ENCODE results near the gene PIBF1.
"Not testable (repeated sequence)": the region's sequence is repeated elsewhere in the genome, so short reads cannot be mapped to it uniquely, and the experiment has no call there.

PIBF1 gene

DNA sequence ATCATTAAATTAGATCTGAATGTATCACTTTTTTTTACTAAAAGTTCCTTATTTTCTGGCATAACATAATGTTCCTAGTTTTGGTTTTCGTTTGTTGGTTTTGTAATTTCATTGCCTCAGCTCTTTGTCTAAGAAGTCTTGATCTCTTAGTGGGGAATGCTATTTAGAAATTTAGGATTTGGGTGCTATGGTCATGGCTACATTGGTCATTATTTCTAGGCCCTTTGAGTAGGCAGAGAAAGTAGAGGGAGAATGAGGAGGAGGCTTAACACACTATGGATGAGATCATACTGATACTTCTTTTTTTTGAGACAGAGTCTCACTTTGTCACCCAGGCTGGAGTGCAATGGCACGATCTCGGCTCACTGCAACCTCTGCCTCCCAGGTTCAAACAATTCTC is 41.8 kb downstream of the PIBF1 start:
- no peak for DNase-seq

GRCh38 chr13:72834601-72835000 is 52.7 kb downstream of the PIBF1 start:
- no peak for DNase-seq

- peak; percentile 31 for DNase-seq
These were observed 58.0 kb downstream of the PIBF1 start for GRCh38 chr13:72839831-72840426.

GRCh38 chr13:72842991-72843390 is 61.1 kb downstream of the PIBF1 start:
- DNase-seq: no peak

DNA sequence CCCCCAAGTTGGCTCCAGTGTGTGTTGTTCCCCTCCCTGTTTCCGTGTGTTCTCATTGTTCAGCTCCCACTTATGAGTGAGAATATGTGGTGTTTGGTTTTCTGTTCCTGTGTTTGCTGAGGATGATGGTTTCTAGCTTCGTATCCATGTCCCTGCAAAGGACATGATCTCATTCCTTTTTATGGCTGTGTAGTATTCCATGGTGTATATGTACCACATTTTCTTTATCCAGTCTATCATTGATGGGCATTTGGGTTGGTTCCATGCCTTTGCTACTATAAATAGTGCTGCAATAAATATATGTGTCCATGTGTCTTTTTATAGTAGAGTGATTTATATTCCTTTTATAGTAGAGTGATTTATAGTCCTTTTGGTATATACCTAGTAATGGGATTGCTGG is 63.2 kb downstream of the PIBF1 start:
- not testable (repeated sequence) for DNase-seq

GRCh38 chr13:72849571-72849970 is 67.6 kb downstream of the PIBF1 start:
- DNase-seq: no peak

GRCh38 chr13:72850959-72851677 is 69.2 kb downstream of the PIBF1 start:
- DNase-seq: no peak

GRCh38 chr13:72851678-72852014 is 69.7 kb downstream of the PIBF1 start:
- no peak for DNase-seq

GRCh38 chr13:72852207-72852606 is 70.3 kb downstream of the PIBF1 start:
- DNase-seq: no peak

- no peak for DNase-seq
These were observed 71.1 kb downstream of the PIBF1 start for GRCh38 chr13:72853000-72853399.

GRCh38 chr13:72864142-72865011 is 82.4 kb downstream of the PIBF1 start:
- DNase-seq: no peak

- DNase-seq: no peak
These were observed 86.3 kb downstream of the PIBF1 start for GRCh38 chr13:72868229-72868628.

DNA sequence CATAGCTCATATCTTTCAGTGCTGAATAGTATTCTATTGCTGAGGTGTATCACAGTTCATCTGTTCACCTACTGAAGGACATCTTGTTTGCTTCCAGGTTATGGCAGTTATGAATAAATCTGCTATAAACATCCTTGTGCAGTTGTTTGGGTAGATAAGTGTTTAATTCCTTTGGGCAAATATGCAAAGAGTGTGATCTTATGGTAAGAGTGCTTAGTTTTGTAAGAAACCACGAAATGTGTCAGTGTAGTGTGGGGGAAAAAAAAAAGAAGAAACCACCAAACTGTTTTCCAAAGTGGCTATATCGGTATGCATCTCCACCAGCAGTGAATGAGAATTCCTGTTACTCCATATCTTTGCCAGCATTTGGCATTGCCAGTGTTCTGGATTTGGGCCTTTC is 93.3 kb downstream of the PIBF1 start:
- no peak for DNase-seq

DNA sequence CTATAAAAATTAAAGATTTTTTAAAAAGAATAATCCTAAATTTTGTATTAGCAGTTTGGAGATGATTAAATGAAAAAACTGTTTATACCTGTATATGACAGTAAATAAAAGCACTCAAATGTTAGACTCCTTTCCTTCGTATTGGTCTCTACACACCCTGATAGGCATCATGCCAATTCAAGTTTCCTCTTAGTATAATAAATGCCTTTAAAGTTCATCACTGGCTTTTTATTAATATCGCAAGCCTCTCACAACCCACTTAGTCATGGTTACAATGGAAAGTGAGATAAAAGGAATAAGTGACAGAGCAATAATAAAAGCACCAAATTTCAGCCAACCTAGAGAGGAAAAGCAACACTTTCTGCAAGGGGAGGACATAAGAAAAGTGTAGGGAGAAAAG is 102.2 kb downstream of the PIBF1 start:
- DNase-seq: no peak

GRCh38 chr13:72886272-72887067 is 104.5 kb downstream of the PIBF1 start:
- DNase-seq: no peak

- DNase-seq: no peak
These were observed 107.6 kb downstream of the PIBF1 start for GRCh38 chr13:72889495-72889894.

DNA sequence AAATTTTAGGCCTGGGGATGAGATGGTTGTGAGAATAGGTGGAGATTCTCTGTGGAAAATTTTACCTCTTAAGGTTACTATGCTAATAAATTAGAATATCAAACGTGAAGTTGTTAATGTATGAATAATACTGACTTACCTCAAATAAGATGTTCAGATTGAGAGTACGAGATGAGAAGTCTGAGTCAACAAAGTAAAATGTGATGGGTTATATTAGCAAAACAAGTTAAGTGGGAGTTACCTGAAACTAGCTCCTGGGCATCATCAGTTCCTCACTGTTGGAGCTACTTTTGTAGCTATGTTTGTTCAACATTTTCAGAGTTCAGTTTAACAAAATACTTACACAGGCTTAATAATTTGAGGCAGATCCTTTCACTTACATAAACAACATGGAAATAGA is 108.6 kb downstream of the PIBF1 start:
- no peak for DNase-seq

GRCh38 chr13:72891423-72891822 is 109.5 kb downstream of the PIBF1 start:
- DNase-seq: no peak

- DNase-seq: no peak
These were observed 114.9 kb downstream of the PIBF1 start for GRCh38 chr13:72896869-72897268.

DNA sequence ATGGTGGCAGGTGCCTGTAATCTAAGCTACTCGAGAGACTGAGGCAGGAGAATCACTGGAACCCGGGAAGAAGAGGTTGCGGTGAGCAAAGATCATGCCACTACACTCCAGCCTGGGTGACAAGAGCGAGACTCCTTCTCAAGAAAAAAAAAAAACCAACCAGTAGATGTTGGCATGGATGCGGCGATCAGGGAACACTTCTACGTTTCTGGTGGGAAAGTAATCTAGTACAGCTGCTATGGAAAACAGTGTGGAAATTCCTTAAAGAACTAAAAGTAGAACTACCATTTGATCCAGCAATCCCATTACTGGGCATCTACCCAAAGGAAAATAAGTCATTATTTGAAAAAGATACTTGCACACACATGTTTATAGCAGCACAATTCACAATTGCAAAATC is 119.6 kb downstream of the PIBF1 start:
- DNase-seq: not testable (repeated sequence)

- no peak for DNase-seq
These were observed 126.5 kb downstream of the PIBF1 start for GRCh38 chr13:72908416-72908815.

- DNase-seq: no peak
These were observed 130.0 kb downstream of the PIBF1 start for GRCh38 chr13:72911981-72912380.

GRCh38 chr13:72920097-72920496 is 138.2 kb downstream of the PIBF1 start:
- DNase-seq: no peak
